HCT116 (cell line): ENCODE data around the gene STING1. TPM values are rescaled to one million over a fixed set of nuclear protein-coding genes. Genes with fewer than 3 reads are reported as not detected.

Experiments used
- ATAC-seq: fragments of 200-7000 bp; cut with Tn5 transposase; 2 replicates; pipeline ENCODE4 v1.9.1; 2020; ENCODE audit warnings: mild to moderate bottlenecking, moderate library complexity
- BruUV-seq: library from RNA; stranded (reverse); fragments of 400-500 nt; replicated peaks from 2 replicates; lab custom pipeline; 2021; lab: Mats Ljungman, UMichigan
- CTCF ChIA-PET: fragments of 300-600 bp; sonication (Branson Sonifier 250); formaldehyde crosslinking; loops from one replicate; lab custom pipeline; 2021; ENCODE audit warnings: antibody characterized with exemption; lab: Charles Lee
- POLR2A ChIA-PET: fragments of 300-600, 350-600 bp; sonication (Branson Sonifier 250); formaldehyde crosslinking; loops from one replicate; lab custom pipeline; 2021; ENCODE audit warnings: antibody characterized with exemption; lab: Charles Lee
- RAD21 ChIA-PET, 2 experiments: fragments of 300-600 bp; sonication (Branson Sonifier 250); formaldehyde crosslinking; loops; one replicate each; lab custom pipeline; 2023; ENCODE audit warnings: low total read pairs in 2 of 2; ENCODE audit not compliant: uncharacterized antibody in 2 of 2, unreplicated experiment in 2 of 2, low non-redundant PET in 1 of 2; lab: Charles Lee
- DNase-seq: peaks from one replicate; pipeline ENCODE4 v3.0.0-alpha.2; 2010; ENCODE audit warnings: low read depth, low spot score
- H2AFZ ChIP-seq: fragments of 200-600 bp; shearing (Covaris generic), sonication (generic); 2 replicates; pipeline ENCODE4 v1.6.1; 2017; ENCODE audit warnings: low read depth, mixed run types, mixed read lengths, antibody characterized with exemption, low read length; ENCODE audit not compliant: poor library complexity, severe bottlenecking
- H3K27ac ChIP-seq: 2 replicates; pipeline ENCODE4 v1.5.1; 2012; ENCODE audit warnings: low read depth, low read length
- H3K27me3 ChIP-seq: fragments of 200-600 bp; sonication (generic); 2 replicates; pipeline ENCODE4 v1.6.1; 2016; ENCODE audit warnings: mixed run types, low read length, mixed read lengths; ENCODE audit not compliant: insufficient read depth
- H3K36me3 ChIP-seq, 2 experiments: fragments of 200-500 bp in 1 of 2; fragments of 200-600 bp in 1 of 2; sonication (Bioruptor generic) in 1 of 2; sonication (generic) in 1 of 2; 2 replicates each; pipeline versions ENCODE4 v1.5.1 to v1.6.1; 2014 to 2016; ENCODE audit warnings: low read length in 2 of 2, inconsistent platforms in 1 of 2, mixed read lengths in 1 of 2, mixed run types in 1 of 2; ENCODE audit not compliant: insufficient read depth in 2 of 2, control insufficient read depth in 1 of 2
- H3K4me1 ChIP-seq, 2 experiments: fragments of 200-600 bp in 1 of 2; sonication (generic) in 1 of 2; 2 replicates each; pipeline versions ENCODE4 v1.5.1 to v1.6.1; 2012 to 2017; ENCODE audit warnings: low read length in 2 of 2, inconsistent platforms in 1 of 2, mild to moderate bottlenecking in 1 of 2, mixed read lengths in 1 of 2, mixed run types in 1 of 2, moderate library complexity in 1 of 2; ENCODE audit not compliant: insufficient read depth in 2 of 2, control insufficient read depth in 1 of 2
- H3K4me2 ChIP-seq: fragments of 200-600 bp; sonication (generic); 2 replicates; pipeline ENCODE4 v1.6.1; 2017; ENCODE audit warnings: mixed run types, low read length, mixed read lengths
- H3K4me3 ChIP-seq, 2 experiments: fragments of 200-600 bp in 1 of 2; sonication (generic) in 1 of 2; replicated peaks in 1 of 2; 2 replicates each; pipeline ENCODE4 v1.5.1; 2011 to 2016; ENCODE audit warnings: low read length in 2 of 2, control low read depth in 1 of 2, low read depth in 1 of 2, mild to moderate bottlenecking in 1 of 2, mixed read lengths in 1 of 2, mixed run types in 1 of 2
- H3K79me2 ChIP-seq: fragments of 200-600 bp; sonication (generic); 2 replicates; pipeline ENCODE4 v1.6.1; 2017; ENCODE audit warnings: mild to moderate bottlenecking, mixed run types, low read length, moderate library complexity, mixed read lengths; ENCODE audit not compliant: insufficient read depth
- H3K9ac ChIP-seq: fragments of 200-600 bp; sonication (generic); 2 replicates; pipeline ENCODE4 v1.6.1; 2016; ENCODE audit warnings: low read length, mixed read lengths
- H3K9me2 ChIP-seq: fragments of 200-600 bp; sonication (generic), shearing (Covaris generic); 2 replicates; pipeline ENCODE4 v1.6.1; 2017; ENCODE audit warnings: mixed run types, mild to moderate bottlenecking, moderate library complexity; ENCODE audit not compliant: insufficient read depth
- H3K9me3 ChIP-seq, 2 experiments: fragments of 200-500 bp in 1 of 2; fragments of 200-600 bp in 1 of 2; sonication (Bioruptor generic) in 1 of 2; sonication (generic) in 1 of 2; 2 replicates each; pipeline ENCODE4 v1.6.1; 2014 to 2017; ENCODE audit warnings: low read length in 2 of 2, mixed read lengths in 2 of 2, inconsistent platforms in 1 of 2, low read depth in 1 of 2, mild to moderate bottlenecking in 1 of 2, mixed run types in 1 of 2, moderate library complexity in 1 of 2; ENCODE audit not compliant: control insufficient read depth in 1 of 2, insufficient read depth in 1 of 2
- H4K20me1 ChIP-seq: fragments of 200-600 bp; sonication (generic), shearing (Covaris generic); 2 replicates; pipeline ENCODE4 v1.6.1; 2017; ENCODE audit warnings: mixed run types, mild to moderate bottlenecking, moderate library complexity; ENCODE audit not compliant: insufficient read depth
- CBX3 ChIP-seq: IDR thresholded peaks from 2 replicates; pipeline ENCODE4 v1.6.1; 2012; ENCODE audit warnings: low read depth
- EZH2 ChIP-seq: fragments of 200-600 bp; sonication (generic); IDR thresholded peaks from 2 replicates; pipeline ENCODE4 v1.6.1; 2017; ENCODE audit warnings: antibody characterized with exemption, mixed run types
- FOSL1 ChIP-seq: IDR thresholded peaks from 2 replicates; pipeline ENCODE4 v1.6.1; 2012; ENCODE audit warnings: low read depth
- JUND ChIP-seq: IDR thresholded peaks from 2 replicates; pipeline ENCODE4 v1.6.1; 2012
- SP1 ChIP-seq: IDR thresholded peaks from 2 replicates; pipeline ENCODE4 v1.6.1; 2012; ENCODE audit warnings: low read depth
- YY1 ChIP-seq: IDR thresholded peaks from 2 replicates; pipeline ENCODE4 v1.6.1; 2011; ENCODE audit warnings: low read length, low read depth, moderate library complexity, mild to moderate bottlenecking; ENCODE audit not compliant: insufficient replicate concordance; ENCODE audit errors: extremely low read depth
- intact Hi-C: fragments of 100-400 bp; cut with micrococcal nuclease; formaldehyde crosslinking; loops from 2 replicates; pipeline ENCODE4 v1.10.0; 2022
- total RNA-seq: library from RNA; stranded (reverse); gene quantifications from one replicate; pipeline ENCODE4 v1.2.1, GENCODE V29; 2021; ENCODE audit not compliant: unreplicated experiment
- TF ChIP-seq, protein P1 (sequence below), 3 experiments: fragments of 200-600 bp in 1 of 3; sonication (generic) in 1 of 3; IDR thresholded peaks in 2 of 3; conservative IDR thresholded peaks in 1 of 3; 2 replicates each; pipeline ENCODE4 v1.5.1; 2012 to 2017; ENCODE audit warnings: low read depth in 2 of 3, low read length in 2 of 3, antibody characterized with exemption in 1 of 3, borderline replicate concordance in 1 of 3, control low read depth in 1 of 3, mild to moderate bottlenecking in 1 of 3, mixed read lengths in 1 of 3, mixed run types in 1 of 3, moderate library complexity in 1 of 3; ENCODE audit not compliant: insufficient read depth in 1 of 3
- TF ChIP-seq, protein P2 (sequence below): IDR thresholded peaks from 2 replicates; pipeline ENCODE4 v1.6.1; 2012

Gene STING1
- total RNA-seq, 1 experiment from 2014 or later: 17.7 TPM

DNA sequence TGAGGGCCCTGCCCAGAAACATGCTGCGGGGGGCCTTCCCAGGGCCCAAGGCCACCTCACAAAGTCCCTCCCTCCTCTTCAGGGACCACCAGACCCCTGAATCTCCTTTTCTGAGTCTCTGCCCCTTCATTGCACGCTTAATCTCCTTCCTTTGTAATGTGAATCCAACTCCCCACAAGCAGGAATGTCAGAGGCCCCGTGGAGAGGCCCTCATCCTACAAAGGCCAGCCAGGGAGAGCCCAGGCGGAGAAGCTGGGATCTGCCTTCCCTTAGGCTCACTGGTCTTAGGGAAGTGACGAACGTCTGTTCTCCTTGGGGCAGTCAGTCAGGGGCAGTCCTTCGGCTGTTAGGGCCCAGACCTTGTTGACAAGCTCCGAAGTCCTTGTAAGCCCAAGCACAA is 9.5 kb downstream of the STING1 start:
- CTCF ChIA-PET: no interaction called here
- Histone ChIP-seq H3K36me3 (0 out of 4 replicates have a peak, but pooled peaks cover 0 to 2% of the 10 kb centered on the region in 2 experiments), H3K27me3 (no peaks in the 10 kb centered on the region), H4K20me1 (no peaks in the 10 kb centered on the region), H3K4me3 (no peak overlapping the region), H3K9me2 (no peaks in the 10 kb centered on the region), H3K9ac (no peak overlapping the region), H3K9me3 (no peaks in the 10 kb centered on the region), H3K4me2 (no peak overlapping the region), H3K27ac (no peak overlapping the region), H3K4me1 (peaks cover 9% of the 10 kb centered on the region in 2 experiments; a peak in 2 of 4 replicates), H2AFZ (no peak overlapping the region), H3K79me2 (no peaks in the 10 kb centered on the region)
- no peak for ATAC-seq
- no peak for DNase-seq
- intact Hi-C loops: no loop called here
- RAD21 ChIA-PET: no interaction called here
- POLR2A ChIA-PET: no interaction called here
- TF ChIP-seq SP1 (no peak), EZH2 (no peak), FOSL1 (no peak), CBX3 (no peak), JUND (no peak), YY1 (no peak)
- TF ChIP-seq, protein P1, sequence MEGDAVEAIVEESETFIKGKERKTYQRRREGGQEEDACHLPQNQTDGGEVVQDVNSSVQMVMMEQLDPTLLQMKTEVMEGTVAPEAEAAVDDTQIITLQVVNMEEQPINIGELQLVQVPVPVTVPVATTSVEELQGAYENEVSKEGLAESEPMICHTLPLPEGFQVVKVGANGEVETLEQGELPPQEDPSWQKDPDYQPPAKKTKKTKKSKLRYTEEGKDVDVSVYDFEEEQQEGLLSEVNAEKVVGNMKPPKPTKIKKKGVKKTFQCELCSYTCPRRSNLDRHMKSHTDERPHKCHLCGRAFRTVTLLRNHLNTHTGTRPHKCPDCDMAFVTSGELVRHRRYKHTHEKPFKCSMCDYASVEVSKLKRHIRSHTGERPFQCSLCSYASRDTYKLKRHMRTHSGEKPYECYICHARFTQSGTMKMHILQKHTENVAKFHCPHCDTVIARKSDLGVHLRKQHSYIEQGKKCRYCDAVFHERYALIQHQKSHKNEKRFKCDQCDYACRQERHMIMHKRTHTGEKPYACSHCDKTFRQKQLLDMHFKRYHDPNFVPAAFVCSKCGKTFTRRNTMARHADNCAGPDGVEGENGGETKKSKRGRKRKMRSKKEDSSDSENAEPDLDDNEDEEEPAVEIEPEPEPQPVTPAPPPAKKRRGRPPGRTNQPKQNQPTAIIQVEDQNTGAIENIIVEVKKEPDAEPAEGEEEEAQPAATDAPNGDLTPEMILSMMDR (IDR thresholded peaks at IDR 0.05 in 2 of 3, conservative IDR thresholded peaks at IDR 0.05 in 1 of 3; ENCODE audit: borderline replicate concordance in 1 of 3, insufficient read depth in 1 of 3, low read depth in 2 of 3, low read length in 2 of 3): no peak
- TF ChIP-seq, protein P2, sequence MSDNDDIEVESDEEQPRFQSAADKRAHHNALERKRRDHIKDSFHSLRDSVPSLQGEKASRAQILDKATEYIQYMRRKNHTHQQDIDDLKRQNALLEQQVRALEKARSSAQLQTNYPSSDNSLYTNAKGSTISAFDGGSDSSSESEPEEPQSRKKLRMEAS: no peak
- TF ChIP-seq, all 23 proteins: peak for 0
- BruUV-seq: no TSS peak
